GM18868 (cell line): ENCODE results near the gene RAD51B.

Experiments
- ATAC-seq: cut with Tn5 transposase; IDR thresholded peaks from one replicate; pipeline ENCODE4 v1.9.1; 2021; ENCODE audit warnings: mild to moderate bottlenecking, moderate library complexity; ENCODE audit not compliant: unreplicated experiment

Gene RAD51B

DNA sequence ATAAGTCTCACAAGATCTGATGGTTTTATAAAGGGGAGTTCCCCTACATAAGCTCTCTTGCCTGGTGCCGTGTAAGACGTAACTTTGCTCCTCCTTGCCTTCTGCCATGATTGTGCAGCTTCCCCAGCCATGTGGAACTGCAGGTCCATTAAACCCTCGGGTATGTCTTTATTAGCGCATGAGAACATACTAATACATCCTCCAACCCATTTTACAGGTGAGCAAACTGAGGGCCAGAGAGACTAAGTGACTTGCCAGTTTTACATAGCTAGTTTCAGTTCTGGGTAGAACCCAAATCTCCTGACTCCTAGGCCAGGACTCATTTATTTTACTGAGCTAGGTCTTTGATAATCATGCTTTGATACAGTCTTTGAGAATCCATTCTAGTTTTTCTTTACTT lies 406.9 kb downstream of the RAD51B start:
- ATAC-seq: no peak

DNA sequence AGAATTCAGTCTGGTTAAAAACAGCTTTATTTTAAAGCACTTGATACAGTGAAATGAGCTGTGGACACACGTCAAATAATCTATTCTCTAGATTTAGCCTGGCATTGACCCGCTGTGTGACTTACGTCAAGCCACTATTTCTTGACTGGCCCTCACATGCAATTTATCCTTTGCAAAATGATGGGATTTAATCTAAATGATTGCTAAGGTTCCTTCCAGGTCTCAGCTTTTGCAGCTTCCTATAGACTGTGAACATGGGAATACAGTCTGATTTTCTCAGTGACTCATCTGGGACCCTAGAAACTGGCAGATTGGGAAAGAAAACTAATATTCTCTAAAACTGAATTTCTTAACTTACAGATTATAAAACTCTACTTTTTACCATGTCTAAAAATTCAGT lies 409.1 kb downstream of the RAD51B start:
- ATAC-seq: no peak

DNA sequence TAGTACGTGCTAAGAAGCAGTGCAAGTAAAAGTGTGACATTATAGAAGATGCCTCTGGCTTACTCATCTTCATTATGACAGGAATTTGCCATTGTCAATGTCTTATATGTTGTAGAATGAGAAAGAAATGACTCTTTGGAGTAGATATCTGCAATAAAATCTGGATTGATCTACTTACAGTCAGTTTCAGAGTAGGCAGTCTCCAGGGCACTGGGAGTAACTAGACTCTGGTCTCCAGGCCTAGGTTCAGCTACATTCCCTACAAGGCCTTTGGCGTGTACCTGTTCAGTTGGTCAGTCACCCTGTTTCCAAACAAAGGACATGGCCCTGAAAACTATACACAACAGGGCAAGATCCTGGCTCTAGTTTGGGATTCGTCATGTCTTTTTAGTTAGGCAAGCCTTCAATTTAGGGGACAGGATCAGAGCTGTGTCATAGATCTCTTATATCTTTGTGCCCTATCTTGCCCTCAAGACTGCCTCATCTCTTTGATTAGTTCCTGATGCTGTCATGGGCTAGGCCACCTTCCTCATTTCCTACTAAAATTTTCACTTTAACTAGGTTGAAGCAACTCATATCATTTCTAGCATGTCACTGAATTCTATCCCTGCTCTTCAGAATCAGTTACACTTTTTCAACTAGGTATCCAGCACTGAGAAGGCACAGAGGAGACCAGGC lies 410.0 kb downstream of the RAD51B start:
- ATAC-seq: no peak

DNA sequence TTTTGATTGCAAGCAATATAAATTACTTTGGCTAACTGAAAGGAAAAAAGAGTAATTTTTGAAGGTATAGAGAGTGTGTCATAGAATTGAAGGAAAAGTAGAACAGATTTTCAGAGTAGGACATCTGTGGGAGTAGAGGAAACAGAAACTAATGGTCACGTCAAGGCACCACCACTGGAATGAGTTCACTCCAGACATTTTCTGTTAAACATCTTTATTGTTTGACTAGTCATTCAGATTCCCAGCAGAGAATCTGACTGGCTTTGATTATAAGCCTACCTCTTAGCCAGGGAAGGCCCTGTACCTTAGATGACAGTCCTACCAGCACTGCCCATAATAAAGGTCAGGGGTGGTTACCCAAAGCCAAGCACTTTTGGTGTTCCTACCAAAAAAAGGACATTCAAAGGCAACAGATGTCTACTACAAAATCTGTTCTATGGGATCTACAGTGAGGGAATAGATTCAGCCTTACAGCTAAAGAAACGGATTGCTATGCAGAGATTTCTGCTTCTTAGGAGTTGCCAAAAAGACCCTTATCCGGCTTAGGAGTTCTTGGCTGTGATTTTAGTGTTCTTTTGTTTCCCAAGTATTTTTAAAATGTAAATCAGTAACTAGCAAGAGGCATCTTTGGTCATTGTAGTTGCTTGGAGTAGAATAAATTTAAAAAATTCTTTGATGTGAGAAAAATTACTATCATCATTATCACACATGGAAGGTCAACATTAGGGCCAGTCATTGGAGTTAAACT lies 410.8 kb downstream of the RAD51B start:
- ATAC-seq: no peak

DNA sequence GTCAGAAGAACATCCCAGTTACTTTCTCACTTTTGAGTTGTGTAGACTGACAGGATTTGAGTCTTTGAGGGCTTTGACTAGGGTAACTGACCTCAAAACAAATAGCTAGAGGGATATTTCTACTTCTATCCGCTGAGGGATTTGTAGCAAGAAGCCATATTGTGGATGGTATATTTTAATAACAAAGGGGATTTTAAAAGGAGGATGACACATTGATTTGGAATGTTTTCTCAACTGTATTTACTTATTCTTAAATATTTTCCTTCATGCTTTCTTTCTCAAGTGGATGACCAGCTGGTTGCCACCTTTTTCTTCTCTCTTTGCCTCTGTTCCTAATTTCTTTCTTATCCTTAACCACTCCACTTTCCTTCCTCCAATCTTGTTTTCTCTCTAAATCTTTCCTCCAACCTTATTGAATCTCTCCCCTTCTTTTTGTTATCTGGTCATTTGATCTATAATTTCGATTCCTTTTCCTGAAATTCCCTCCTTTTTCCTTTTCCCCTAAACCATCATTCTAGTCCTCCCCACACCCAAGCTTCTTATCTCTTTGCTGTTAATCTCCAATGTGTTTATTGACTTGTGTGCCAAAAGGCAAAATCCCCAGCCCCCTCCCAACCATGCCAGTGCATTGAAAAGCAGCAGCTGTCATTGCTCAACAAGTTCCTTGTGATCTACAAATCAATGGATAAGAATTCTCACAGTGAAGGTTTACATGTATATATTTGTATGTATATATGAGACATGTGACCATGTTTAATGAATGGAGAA lies 411.6 kb downstream of the RAD51B start:
- no peak for ATAC-seq

DNA sequence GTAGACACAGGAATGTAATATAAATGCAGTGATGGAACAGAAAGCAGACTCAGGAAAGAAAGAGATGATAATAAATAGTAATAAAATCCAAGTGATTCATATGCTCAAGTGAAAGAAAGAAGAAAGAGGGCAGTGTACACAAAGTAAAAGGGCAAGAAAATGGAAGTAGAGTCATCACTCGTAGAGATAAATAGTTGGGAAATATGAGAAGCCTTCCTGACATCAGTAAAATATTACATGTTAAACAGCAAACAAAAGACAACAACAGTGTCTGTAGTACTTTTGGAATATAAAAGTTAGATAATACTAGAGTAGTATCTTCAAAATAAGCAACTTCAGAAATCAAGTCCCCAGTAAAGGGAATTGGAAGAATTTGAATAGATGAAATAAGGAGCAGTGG lies 412.3 kb downstream of the RAD51B start:
- no peak for ATAC-seq

DNA sequence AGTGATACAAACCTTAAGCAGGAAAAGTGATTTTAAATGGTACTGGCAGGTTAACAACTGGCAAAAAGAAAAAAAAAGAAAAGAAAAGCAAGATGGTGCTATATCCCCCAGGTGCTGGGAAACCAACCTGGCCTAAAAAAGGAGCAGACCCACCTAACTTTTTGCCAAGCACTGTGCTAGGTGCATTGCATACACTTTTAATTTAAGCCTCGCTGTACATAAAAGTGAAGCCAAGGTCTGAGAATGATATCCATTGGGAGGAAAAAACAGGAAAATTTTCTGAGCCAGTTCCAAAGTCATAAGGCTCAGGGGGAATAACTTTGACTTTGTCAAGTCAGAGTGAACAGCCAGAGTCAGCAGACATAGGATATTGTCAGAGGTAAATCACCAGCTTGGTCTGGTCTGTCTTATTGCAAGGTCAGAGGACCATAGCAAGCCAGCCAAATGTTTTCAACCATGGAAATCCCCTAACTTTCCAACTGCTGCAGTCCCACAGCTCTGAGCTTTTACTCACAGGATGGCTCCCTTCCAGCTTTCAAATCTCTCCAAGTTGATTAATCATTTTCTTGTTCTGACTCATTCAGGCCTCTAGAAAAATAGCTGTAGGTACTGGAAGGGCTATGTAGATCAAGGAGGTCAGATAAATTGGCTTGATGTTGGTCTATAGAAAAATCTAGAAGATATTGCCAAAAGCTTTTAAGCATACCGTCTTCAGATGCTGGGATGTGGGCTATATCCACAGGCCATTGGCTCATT lies 412.9 kb downstream of the RAD51B start:
- peak; percentile 88 for ATAC-seq

DNA sequence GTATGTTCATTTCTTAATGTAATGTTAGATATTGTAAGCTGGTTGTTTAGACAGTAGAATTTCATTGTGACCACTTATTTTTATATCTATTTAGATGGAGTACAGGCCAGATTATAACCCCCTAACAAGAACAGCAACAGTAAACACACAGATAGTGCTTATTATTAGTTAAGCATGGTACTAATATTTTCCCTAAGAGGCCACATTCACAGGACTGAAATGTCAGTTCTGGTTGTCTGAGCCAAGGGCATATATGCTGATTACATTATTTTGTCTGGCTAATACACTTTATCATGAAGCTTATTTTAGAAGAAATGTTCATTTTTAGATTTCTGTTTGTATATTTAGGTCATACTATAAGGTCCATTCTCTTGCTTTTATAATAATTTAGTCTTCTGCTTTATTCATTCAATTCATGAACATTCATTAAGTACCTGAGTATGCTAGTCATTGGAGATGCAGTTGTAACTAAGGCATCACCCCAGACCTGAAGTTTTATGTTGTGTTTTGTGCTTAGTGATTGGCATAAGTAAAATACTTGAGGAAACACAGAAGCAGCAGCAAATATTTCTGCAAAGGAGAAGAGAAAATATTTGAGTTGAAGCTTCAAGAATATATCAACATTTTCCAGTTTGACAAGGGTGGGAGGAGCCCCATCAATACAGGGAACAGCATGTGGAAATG lies 413.7 kb downstream of the RAD51B start:
- ATAC-seq: peak; percentile 15

DNA sequence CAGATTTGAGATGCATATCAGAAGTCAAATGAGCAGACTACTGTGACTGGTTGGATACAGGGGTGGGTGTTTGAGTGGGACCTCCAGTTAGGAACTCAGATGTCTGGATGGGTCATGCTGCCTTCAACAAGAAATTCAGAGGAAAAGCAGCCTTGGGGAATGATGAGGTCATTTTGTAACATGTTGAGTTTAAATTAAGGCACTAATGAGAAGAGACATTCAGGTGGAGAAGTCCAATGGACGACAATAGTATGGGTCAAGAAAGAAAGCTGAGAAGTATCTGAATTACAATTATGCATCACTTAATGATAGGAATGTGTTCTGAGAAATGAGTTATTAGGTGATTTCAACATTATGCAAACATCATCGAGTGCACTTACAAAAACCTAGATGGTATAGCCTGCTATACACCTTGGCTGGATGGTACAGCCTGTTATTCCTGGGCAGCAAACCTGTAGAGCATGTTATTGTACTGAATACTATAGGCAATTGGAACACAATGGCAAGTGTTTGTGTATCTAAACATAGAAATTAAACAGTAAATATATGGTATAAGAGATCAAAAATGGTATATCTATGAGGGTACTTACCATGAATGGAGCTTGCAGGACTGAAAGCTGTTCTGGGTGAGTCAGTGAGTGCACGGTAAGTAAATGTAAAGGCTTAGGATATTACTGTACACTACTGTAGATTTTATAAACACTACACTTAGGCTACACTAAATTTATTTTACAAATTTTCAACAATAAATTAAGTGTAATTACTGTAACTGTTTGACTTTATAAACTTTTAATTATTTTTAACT lies 414.7 kb downstream of the RAD51B start:
- no peak for ATAC-seq

DNA sequence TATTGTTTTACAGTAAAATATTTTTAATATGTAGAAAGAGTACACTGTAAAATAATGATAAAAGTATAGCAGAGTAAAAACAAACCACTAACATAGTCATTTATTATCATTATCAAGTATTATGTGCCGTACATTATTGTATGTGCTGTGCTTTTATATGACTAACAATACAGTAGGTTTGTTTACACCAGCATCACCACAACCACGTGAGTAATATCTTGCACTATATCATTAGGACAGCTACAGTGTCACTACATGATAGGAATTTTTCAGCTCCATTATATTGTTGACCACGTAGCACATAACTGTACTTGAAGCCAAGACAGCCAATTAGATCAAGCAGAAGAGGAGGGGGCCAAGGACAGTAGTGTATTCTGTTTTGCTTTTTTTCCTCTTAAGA lies 415.4 kb downstream of the RAD51B start:
- ATAC-seq: no peak

DNA sequence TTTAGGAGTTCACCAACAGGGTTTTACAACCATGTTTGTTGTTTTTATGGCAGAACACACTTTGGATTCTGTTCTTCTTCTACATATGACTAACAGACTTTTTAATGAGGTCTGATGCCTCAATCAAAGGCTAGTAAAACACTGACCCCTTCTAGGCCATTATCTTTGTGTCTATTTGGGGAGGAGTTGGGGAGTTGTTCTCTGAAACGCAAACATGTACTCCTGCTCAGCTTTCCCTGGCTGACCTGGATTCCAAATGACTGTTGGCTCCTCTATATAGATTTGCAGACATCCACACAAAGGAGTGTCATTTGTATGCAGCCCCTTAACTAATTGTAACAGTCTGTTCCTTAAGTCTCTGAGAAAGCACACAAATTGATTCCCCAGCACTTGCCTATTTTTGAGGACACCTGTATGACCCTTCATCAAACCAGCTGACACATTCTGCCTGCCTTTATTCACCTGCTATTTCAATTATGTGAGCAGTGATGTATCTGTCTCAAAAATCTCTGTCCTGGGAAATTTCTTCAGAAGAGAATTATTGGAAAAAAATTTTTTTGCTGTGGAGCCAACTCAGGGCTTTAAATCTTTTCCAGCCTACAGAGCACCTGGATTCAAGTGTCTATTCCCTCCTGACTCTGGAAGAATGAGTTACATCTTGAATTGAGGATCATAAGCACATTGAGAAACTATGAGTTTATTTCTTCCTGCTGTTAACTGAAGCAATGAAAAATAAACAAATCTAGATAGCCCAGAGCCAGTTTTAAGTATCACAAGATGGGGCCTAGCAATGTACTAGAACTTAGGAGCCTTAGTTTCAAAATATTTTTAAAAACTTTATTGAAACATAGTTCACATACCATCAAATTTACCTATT lies 417.2 kb downstream of the RAD51B start:
- ATAC-seq: no peak

DNA sequence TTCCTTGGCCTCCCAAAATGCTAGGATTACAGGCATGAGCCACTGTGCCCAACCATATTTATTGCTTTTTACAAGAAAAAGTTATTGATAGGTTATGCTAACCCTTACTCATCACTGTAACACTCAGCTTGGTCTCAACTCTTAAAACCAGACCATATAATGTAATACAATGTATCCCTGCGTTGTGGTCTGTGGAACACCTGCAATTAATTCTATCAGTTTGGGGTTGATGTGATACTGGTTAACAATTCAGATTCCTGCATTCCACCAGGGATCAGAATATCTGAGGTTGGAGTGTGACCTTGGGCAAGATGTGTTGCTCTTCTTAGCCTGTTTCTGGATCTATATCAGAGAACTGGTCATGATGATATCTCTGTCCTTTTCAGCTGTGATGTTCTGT lies 419.0 kb downstream of the RAD51B start:
- ATAC-seq: no peak

DNA sequence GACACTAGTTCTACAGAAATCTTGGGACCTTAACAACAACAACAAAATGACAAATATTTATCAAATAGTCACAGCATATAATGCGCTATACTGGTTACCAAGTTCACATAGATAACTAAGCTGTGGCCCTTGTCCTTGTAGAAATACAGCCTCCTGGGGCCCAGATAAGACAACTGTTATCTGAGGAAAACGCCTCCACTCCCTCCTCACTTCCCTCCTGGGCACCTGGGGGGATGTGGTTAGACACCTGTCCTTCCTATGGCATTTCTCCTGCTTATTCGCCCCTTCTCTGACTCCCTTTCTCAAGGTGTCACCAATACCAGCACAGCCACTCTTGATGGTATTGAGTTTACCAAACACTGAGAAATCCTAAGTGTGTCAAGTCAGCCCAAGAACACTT lies 419.4 kb downstream of the RAD51B start:
- ATAC-seq: no peak

DNA sequence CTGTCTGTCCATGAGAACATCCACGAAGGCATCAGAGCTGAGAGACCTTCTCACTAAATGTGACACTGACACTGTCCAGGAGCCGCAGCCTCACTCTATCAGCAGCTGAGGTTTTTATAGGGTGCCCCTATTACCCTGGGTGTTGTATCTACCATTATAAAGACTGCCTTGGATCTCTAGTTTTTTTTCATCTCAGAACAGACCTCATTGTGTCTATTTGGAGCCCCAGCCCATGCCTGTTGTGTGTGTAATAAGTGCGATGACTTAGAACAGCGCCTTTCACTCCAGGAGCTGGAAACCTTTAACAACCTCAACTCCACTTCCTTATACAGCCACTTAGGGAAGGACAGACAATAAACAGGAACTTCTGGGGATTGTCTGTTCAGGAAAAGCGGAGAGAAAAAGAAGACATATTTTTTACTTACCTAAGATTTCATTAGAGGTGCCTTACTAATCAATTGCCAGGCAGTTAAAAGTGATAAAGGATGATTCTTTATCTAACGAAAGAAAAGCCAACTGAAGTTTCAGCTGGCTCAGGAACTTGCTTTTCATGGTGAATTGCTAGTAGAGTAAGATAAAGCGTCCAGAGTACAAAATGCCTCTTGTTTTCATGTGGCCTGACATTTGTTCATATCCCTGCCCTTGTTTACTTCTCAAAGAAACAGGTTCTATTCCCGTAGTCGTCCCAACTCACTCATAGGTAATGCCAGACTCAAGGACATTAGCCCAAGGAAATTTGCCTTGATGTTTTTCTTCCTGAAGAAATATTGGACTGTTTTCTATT lies 420.6 kb downstream of the RAD51B start:
- ATAC-seq: no peak

DNA sequence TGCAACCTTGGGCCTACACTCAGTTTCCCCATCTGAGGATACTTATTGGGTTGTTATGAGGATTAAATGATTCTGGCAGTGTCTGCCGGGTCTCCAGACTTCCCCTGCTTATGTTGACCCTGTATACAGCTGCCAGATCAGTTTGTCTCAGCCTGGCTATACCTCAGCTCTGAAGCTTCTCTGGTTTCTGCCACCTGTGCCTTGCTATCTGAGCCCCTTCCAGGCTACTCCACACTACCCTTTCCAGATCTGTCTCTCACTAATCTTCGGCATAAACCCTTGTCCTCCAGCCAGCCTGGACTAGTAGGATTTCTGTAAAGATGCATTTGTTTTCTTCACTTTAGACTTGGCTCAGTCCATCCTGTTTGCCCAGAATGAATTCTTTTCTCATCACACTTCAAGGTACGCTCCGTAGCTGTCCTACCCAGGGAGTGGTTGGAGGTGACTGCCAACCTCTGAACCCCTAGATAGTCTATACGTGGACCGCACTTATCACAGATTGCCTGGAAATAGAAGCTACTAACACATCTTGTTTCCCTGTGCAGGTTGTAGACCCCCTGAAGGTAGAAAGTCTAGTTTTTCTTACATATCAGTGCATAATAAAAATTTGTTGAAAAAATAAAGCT lies 422.4 kb downstream of the RAD51B start:
- no peak for ATAC-seq

DNA sequence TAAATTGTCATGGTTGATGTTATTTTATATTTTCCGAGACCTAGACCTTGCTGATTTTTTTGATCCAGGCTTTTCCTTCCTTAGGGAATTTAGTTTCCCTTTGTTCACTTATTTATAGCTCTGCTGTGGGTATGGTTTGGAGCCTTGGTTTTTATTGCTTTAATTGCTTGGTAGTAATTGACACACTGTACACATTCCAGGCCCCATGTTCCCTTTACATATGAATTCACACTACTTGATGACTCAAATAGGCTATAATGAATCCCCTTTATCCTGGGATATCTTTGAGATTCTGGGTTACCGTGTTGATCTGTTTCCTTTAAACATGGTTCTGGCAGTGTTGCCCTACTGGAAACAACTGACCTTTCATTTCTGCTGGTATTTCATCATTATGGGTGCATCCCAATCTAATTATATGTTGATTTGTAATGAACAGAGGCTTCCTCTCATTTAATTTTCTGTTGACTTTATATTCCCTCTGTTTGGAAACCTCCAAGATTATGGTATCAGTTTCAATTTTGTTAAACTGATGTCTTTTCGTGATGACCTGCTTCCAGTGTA lies 424.0 kb downstream of the RAD51B start:
- no peak for ATAC-seq

DNA sequence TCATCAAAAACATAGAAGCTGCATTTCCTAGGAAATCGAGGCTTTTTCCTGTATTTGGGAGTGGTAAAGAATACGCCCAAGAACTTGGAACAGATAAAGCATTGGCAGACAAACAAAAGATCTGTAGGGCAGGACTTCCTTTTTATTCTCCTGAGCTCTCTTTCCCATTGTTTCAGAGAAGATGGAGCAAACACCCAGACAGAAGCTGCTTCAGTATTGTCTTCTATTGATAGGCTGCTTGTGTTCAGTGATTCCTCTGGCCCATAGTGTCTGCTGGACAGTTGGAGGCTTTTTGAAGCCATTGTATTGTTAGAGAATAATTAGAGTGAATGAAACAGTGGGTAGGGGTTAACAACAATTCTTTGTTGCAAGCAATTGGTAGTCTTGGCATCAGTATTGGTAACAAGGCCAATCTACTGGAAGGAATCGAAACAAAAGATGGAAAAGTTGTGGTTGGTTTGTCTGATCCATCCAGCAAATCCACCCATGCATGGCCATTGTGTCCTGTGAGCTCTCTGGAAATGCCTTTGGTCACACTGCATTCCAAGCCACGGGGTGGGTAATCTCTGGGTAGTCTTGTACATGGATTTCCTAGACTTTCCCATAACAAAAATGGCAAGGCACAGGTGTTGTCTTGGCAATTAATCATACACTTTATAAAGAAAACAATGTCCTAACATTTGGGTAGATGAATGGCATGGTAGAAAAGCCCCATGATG lies 424.8 kb downstream of the RAD51B start:
- ATAC-seq: no peak
